ENCODE data around the gene SYT7.

Gene SYT7

DNA sequence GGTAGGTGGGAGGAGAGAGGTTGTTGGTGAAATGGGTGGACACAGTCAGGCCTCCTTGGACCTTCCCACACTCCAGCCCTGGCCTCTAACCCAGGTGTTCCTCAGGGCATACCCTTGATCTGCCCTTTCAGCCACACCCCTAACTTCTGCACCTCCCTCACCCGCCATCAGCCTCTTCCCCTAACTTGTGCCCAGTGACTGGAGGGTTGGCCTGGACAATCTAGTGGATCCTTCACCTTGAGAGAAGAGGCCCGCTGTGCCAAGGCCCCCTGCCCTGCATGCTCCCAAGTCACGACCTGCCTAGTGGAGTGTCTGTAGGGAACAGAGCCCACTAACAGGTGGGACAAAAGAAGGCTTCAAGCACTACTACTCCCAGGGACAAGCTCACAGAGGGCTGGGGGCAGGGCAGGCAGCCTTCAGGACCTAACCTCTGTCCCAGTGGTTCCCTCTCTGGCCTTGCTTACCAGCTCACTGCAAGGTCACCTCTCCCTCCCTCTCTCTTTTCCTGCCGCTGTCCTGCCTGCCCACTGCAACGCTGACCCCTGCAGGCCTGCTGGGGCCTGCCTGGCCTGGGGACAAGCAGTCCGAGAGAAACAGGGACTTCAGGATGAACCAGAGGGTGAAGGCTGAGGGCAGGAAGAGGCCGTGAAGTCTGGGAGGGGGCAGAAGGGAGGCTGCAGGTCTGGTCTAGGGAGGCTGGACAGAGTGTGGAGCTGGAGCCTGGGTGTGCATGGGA is 3.3 kb downstream of the SYT7 start:
- Histone ChIP-seq H3K9ac (ENCODE audit: low read length) (no peak overlapping the region), H3K27me3 (ENCODE audit: control insufficient read depth in 1 of 2, insufficient read depth in 2 of 2, low read length in 2 of 2) (peaks cover 7 to 36% of the 10 kb centered on the region in 2 donors), H3K4me1 (ENCODE audit: insufficient read depth, low read length) (peaks cover 11% of the 10 kb centered on the region), H3K4me3 (ENCODE audit: low read depth in 1 of 2, low read length in 2 of 2) (no peak overlapping the region), H3K27ac (ENCODE audit: low read depth, low read length) (no peak overlapping the region), H3K36me3 (ENCODE audit: insufficient read depth, low read length) (no peaks in the 10 kb centered on the region), H3K9me3 (ENCODE audit: low read length) (no peaks in the 10 kb centered on the region)

GRCh38 chr11:61575886-61576861 is 4.7 kb downstream of the SYT7 start:
- H3K4me3 ChIP-seq (ENCODE audit: low read depth in 1 of 2, low read length in 2 of 2): no peak overlapping the region
- H3K36me3 ChIP-seq (ENCODE audit: insufficient read depth, low read length): no peaks in the 10 kb centered on the region
- H3K27me3 ChIP-seq (ENCODE audit: control insufficient read depth in 1 of 2, insufficient read depth in 2 of 2, low read length in 2 of 2): peaks cover 0 to 35% of the 10 kb centered on the region in 2 donors
- no peak overlapping the region for H3K9ac ChIP-seq (ENCODE audit: low read length)
- no peak overlapping the region for H3K27ac ChIP-seq (ENCODE audit: low read depth, low read length)
- H3K9me3 ChIP-seq (ENCODE audit: low read length): no peaks in the 10 kb centered on the region
- peaks cover 5% of the 10 kb centered on the region for H3K4me1 ChIP-seq (ENCODE audit: insufficient read depth, low read length)

DNA sequence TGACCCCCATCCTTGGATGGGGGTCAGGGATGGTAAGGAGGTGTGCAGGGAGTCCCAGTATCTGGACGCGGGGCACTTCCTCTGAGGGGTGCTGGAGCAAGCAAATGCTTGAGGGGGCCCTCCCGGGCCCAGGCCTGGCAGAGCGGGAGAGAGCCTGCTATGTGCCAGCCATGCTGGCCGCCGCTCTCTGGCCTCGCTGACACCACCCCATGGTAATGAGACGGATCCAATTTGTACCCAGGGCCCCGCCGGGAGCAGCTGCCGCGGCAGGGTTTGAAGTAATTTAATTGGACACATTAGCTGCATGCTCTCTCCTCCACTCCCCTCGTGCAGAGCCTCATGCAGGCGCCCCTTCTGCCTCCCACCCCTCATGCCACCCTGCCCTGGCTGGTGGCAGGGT is 6.3 kb downstream of the SYT7 start:
- Histone ChIP-seq H3K4me1 (ENCODE audit: insufficient read depth, low read length) (no peaks in the 10 kb centered on the region), H3K27me3 (ENCODE audit: control insufficient read depth in 1 of 2, insufficient read depth in 2 of 2, low read length in 2 of 2) (peaks cover 0 to 31% of the 10 kb centered on the region in 2 donors), H3K27ac (ENCODE audit: low read depth, low read length) (no peak overlapping the region), H3K4me3 (ENCODE audit: low read depth in 1 of 2, low read length in 2 of 2) (no peak overlapping the region), H3K9ac (ENCODE audit: low read length) (no peak overlapping the region), H3K36me3 (ENCODE audit: insufficient read depth, low read length) (no peaks in the 10 kb centered on the region), H3K9me3 (ENCODE audit: low read length) (no peaks in the 10 kb centered on the region)

DNA sequence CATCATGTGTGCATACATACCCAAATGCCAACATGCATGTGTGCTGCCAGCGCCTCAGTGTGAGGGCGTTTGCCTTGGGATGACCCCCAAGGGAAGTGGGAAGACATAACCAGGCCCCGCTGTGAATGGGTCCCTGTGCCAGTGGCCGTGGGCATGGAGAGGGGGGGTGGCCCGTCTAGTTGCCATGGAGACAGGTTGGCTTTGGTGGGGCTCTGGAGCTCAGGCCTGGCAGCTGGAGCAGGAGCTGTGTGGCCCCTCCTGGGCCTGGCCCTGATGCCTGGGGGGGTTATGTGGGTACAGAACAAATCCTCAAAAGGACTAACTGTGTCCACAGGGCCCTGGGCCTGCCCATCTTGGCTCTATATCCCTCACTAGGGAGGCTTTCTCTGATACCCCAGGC is 8.0 kb downstream of the SYT7 start:
- H3K27me3 ChIP-seq (ENCODE audit: control insufficient read depth in 1 of 2, insufficient read depth in 2 of 2, low read length in 2 of 2): peaks cover 13 to 33% of the 10 kb centered on the region in 2 donors
- H3K4me1 ChIP-seq (ENCODE audit: insufficient read depth, low read length): no peaks in the 10 kb centered on the region
- no peaks in the 10 kb centered on the region for H3K9me3 ChIP-seq (ENCODE audit: low read length)
- H3K36me3 ChIP-seq (ENCODE audit: insufficient read depth, low read length): no peaks in the 10 kb centered on the region
- no peak overlapping the region for H3K27ac ChIP-seq (ENCODE audit: low read depth, low read length)
- H3K9ac ChIP-seq (ENCODE audit: low read length): no peak overlapping the region
- H3K4me3 ChIP-seq (ENCODE audit: low read depth in 1 of 2, low read length in 2 of 2): no peak overlapping the region

DNA sequence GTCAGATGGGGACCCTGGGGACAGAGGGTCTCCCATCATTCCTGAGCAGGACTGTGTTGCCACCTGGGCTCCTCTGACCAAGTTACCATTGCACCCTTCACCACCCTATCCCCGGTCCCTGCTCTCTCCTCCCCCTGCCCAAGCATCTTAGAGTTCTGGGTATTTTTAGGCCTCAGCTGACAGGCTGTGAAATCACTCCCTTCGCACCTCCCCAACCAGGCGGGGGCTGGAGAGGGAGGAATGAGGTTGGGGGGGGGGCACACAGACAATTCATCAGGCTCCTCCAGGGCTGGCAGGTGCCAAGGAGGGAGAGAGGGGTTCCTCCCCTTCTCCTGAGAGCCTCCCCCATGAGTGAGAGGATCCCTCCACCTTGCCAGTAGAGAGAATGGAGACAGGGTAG is 9.0 kb downstream of the SYT7 start:
- no peaks in the 10 kb centered on the region for H3K4me1 ChIP-seq (ENCODE audit: insufficient read depth, low read length)
- H3K9me3 ChIP-seq (ENCODE audit: low read length): no peaks in the 10 kb centered on the region
- H3K36me3 ChIP-seq (ENCODE audit: insufficient read depth, low read length): no peaks in the 10 kb centered on the region
- no peak overlapping the region for H3K9ac ChIP-seq (ENCODE audit: low read length)
- H3K27me3 ChIP-seq (ENCODE audit: control insufficient read depth in 1 of 2, insufficient read depth in 2 of 2, low read length in 2 of 2): peaks cover 13 to 40% of the 10 kb centered on the region in 2 donors
- H3K4me3 ChIP-seq (ENCODE audit: low read depth in 1 of 2, low read length in 2 of 2): no peak overlapping the region
- no peak overlapping the region for H3K27ac ChIP-seq (ENCODE audit: low read depth, low read length)

DNA sequence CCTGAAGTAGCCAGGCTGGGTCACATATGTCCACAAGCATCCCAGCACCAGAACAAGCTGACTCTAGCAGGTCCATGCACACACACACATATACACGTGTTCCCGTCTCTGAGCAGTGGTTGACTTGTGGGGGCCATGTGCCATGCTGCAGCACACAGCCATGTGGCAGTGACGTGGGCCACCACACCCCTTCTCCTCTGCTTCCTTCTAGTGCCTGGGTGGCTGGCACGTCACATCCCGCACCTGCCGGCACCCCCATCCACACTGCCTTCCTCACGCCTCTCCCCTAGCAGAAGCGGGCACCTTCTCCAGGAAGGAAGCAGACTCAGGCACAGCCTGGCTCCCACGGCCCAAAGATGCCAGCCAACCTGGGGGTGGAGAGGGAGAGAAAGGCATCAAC is 9.5 kb downstream of the SYT7 start:
- H3K27me3 ChIP-seq (ENCODE audit: control insufficient read depth in 1 of 2, insufficient read depth in 2 of 2, low read length in 2 of 2): peaks cover 13 to 40% of the 10 kb centered on the region in 2 donors
- no peak overlapping the region for H3K27ac ChIP-seq (ENCODE audit: low read depth, low read length)
- no peak overlapping the region for H3K9ac ChIP-seq (ENCODE audit: low read length)
- no peaks in the 10 kb centered on the region for H3K36me3 ChIP-seq (ENCODE audit: insufficient read depth, low read length)
- H3K4me3 ChIP-seq (ENCODE audit: low read depth in 1 of 2, low read length in 2 of 2): no peak overlapping the region
- H3K9me3 ChIP-seq (ENCODE audit: low read length): no peaks in the 10 kb centered on the region
- H3K4me1 ChIP-seq (ENCODE audit: insufficient read depth, low read length): no peaks in the 10 kb centered on the region

DNA sequence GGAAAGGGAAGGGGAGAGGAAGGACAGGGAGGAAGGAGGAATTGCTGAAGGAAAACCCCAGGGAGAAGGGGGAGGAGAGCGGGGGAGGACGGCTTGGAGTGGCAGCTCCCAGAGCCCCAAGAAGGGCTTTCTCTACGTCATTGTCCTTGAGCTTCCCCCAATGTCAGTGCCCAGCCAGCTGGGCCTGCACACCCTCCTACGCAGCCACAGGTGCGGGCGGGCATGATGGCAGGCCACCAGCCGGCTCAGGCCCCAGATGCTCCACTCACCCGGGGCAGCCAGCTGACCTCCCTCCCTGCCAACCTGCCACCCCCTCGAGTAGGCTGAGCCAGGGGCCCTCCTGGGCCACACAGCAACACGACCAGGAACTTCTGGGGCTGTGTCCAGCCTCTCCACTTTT is 11.2 kb downstream of the SYT7 start:
- H3K9ac ChIP-seq (ENCODE audit: low read length): no peak overlapping the region
- no peak overlapping the region for H3K4me3 ChIP-seq (ENCODE audit: low read depth in 1 of 2, low read length in 2 of 2)
- H3K9me3 ChIP-seq (ENCODE audit: low read length): no peaks in the 10 kb centered on the region
- H3K4me1 ChIP-seq (ENCODE audit: insufficient read depth, low read length): no peaks in the 10 kb centered on the region
- no peaks in the 10 kb centered on the region for H3K36me3 ChIP-seq (ENCODE audit: insufficient read depth, low read length)
- H3K27ac ChIP-seq (ENCODE audit: low read depth, low read length): no peak overlapping the region
- H3K27me3 ChIP-seq (ENCODE audit: control insufficient read depth in 1 of 2, insufficient read depth in 2 of 2, low read length in 2 of 2): peaks cover 13 to 35% of the 10 kb centered on the region in 2 donors

DNA sequence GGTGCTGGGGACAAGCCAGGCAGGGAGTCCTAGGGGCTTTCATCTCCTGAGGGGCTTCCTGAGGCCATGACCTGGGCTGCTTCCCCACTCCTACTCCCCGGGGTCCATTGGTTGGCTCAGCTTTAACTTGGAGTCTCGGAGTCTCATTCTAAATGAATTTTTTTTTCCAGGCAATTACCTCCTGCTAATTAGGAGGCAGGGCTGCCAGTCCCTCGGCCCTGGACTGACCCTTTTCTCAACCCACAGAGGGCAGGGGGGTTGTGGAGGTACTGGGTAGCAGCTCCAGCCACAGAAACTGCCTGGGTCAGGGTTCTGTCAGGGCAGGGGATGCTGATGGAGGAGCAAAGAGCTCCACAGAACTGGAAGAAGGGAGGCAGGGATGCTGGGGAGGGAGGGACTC is 11.9 kb downstream of the SYT7 start:
- H3K9me3 ChIP-seq (ENCODE audit: low read length): no peaks in the 10 kb centered on the region
- no peaks in the 10 kb centered on the region for H3K36me3 ChIP-seq (ENCODE audit: insufficient read depth, low read length)
- no peak overlapping the region for H3K27ac ChIP-seq (ENCODE audit: low read depth, low read length)
- no peaks in the 10 kb centered on the region for H3K4me1 ChIP-seq (ENCODE audit: insufficient read depth, low read length)
- no peak overlapping the region for H3K9ac ChIP-seq (ENCODE audit: low read length)
- peaks cover 13 to 35% of the 10 kb centered on the region in 2 donors for H3K27me3 ChIP-seq (ENCODE audit: control insufficient read depth in 1 of 2, insufficient read depth in 2 of 2, low read length in 2 of 2)
- H3K4me3 ChIP-seq (ENCODE audit: low read depth in 1 of 2, low read length in 2 of 2): no peak overlapping the region

GRCh38 chr11:61567286-61568061 is 13.4 kb downstream of the SYT7 start:
- H3K9ac ChIP-seq (ENCODE audit: low read length): no peak overlapping the region
- H3K36me3 ChIP-seq (ENCODE audit: insufficient read depth, low read length): no peaks in the 10 kb centered on the region
- no peaks in the 10 kb centered on the region for H3K4me1 ChIP-seq (ENCODE audit: insufficient read depth, low read length)
- H3K27me3 ChIP-seq (ENCODE audit: control insufficient read depth in 1 of 2, insufficient read depth in 2 of 2, low read length in 2 of 2): peaks cover 13 to 35% of the 10 kb centered on the region in 2 donors
- H3K27ac ChIP-seq (ENCODE audit: low read depth, low read length): no peak overlapping the region
- no peak overlapping the region for H3K4me3 ChIP-seq (ENCODE audit: low read depth in 1 of 2, low read length in 2 of 2)
- no peaks in the 10 kb centered on the region for H3K9me3 ChIP-seq (ENCODE audit: low read length)

GRCh38 chr11:61564936-61565696 is 15.8 kb downstream of the SYT7 start:
- H3K27ac ChIP-seq (ENCODE audit: low read depth, low read length): no peak overlapping the region
- no peaks in the 10 kb centered on the region for H3K9me3 ChIP-seq (ENCODE audit: low read length)
- no peaks in the 10 kb centered on the region for H3K36me3 ChIP-seq (ENCODE audit: insufficient read depth, low read length)
- H3K9ac ChIP-seq (ENCODE audit: low read length): no peak overlapping the region
- peaks cover 13 to 29% of the 10 kb centered on the region in 2 donors for H3K27me3 ChIP-seq (ENCODE audit: control insufficient read depth in 1 of 2, insufficient read depth in 2 of 2, low read length in 2 of 2)
- H3K4me1 ChIP-seq (ENCODE audit: insufficient read depth, low read length): no peaks in the 10 kb centered on the region
- no peak overlapping the region for H3K4me3 ChIP-seq (ENCODE audit: low read depth in 1 of 2, low read length in 2 of 2)

Measured in muscle layer of colon (tissue), 2 donors.